DOHH2 (cell line): ENCODE measurements around the gene C1QTNF8.

ENCODE experiments used
- H3F3A ChIP-seq: fragments of 200-600 bp; sonication (generic), shearing (Covaris generic); 2 replicates; pipeline ENCODE4 v1.6.0; 2016; ENCODE audit warnings: antibody characterized with exemption, mild to moderate bottlenecking; ENCODE audit not compliant: control insufficient read depth, insufficient read depth
- H3K27ac ChIP-seq: fragments of 200-600 bp; sonication (generic); 2 replicates; pipeline ENCODE4 v1.5.1; 2014; ENCODE audit warnings: low read depth, mild to moderate bottlenecking, low read length, moderate library complexity
- H3K27me3 ChIP-seq: fragments of 200-600 bp; sonication (generic); 2 replicates; pipeline ENCODE4 v1.6.1; 2014; ENCODE audit warnings: mild to moderate bottlenecking, low read length, mixed read lengths; ENCODE audit not compliant: control insufficient read depth
- H3K36me3 ChIP-seq: fragments of 200-600 bp; sonication (generic); 2 replicates; pipeline ENCODE4 v1.6.1; 2014; ENCODE audit warnings: mild to moderate bottlenecking, low read length, moderate library complexity, mixed read lengths; ENCODE audit not compliant: control insufficient read depth
- H3K4me1 ChIP-seq: fragments of 200-600 bp; sonication (generic); 2 replicates; pipeline ENCODE4 v1.6.1; 2014; ENCODE audit warnings: mild to moderate bottlenecking, low read length, mixed read lengths; ENCODE audit not compliant: control insufficient read depth
- H3K4me2 ChIP-seq: fragments of 200-600 bp; sonication (generic); 2 replicates; pipeline ENCODE4 v1.6.0; 2014; ENCODE audit warnings: mild to moderate bottlenecking, low read length, moderate library complexity
- H3K4me3 ChIP-seq: fragments of 200-600 bp; sonication (generic); 2 replicates; pipeline ENCODE4 v1.5.1; 2014; ENCODE audit warnings: mild to moderate bottlenecking, low read length, mixed read lengths
- H3K79me2 ChIP-seq: fragments of 200-600 bp; sonication (generic); 2 replicates; pipeline ENCODE4 v1.6.1; 2014; ENCODE audit warnings: mild to moderate bottlenecking, low read length, mixed read lengths; ENCODE audit not compliant: control insufficient read depth
- H3K9me2 ChIP-seq: fragments of 200-600 bp; sonication (generic); replicated peaks from 2 replicates; pipeline ENCODE4 v1.6.1; 2014; ENCODE audit warnings: mild to moderate bottlenecking, low read length, mixed read lengths; ENCODE audit not compliant: control insufficient read depth
- H3K9me3 ChIP-seq: fragments of 200-600 bp; sonication (generic); 2 replicates; pipeline ENCODE4 v1.6.1; 2014; ENCODE audit warnings: antibody characterized with exemption, low read length, mixed read lengths; ENCODE audit not compliant: control insufficient read depth, insufficient read depth
- H4K20me1 ChIP-seq: fragments of 200-600 bp; sonication (generic); 2 replicates; pipeline ENCODE4 v1.6.0; 2014; ENCODE audit warnings: low read depth, mild to moderate bottlenecking, antibody characterized with exemption, low read length, moderate library complexity; ENCODE audit not compliant: control insufficient read depth, insufficient read depth
- CTCF ChIP-seq: fragments of 200-600 bp; sonication (generic); IDR thresholded peaks from one replicate; pipeline ENCODE4 v1.5.1; 2014; ENCODE audit warnings: antibody characterized with exemption, mild to moderate bottlenecking, low read depth, low read length; ENCODE audit not compliant: poor library complexity, severe bottlenecking
- EZH2phosphoT487 ChIP-seq: fragments of 200-600 bp; sonication (generic); IDR thresholded peaks from 2 replicates; pipeline ENCODE4 v1.6.1; 2017; ENCODE audit warnings: borderline replicate concordance, mild to moderate bottlenecking, antibody characterized with exemption, low read length, moderate library complexity, mixed read lengths

The C1QTNF8 gene

GRCh38 chr16:1072526-1073261 is 23.4 kb downstream of the C1QTNF8 start, which contains the start of gene SSTR5:
SSTR5 (plus strand) TSS chr16:1072747; CDS start chr16:1078869, 6,122 bp downstream.
- Histone ChIP-seq H3K9me3 (no peaks in the 10 kb centered on the region; the same call in 1 of the 2 replicates), H3K4me2 (no peak within 1 kb of the TSS), H4K20me1 (no peaks in the 10 kb centered on the region)

GRCh38 chr16:1071561-1072225 is 24.4 kb downstream of the C1QTNF8 start:
- no peak overlapping the region for H3K4me2 ChIP-seq

More at GRCh38 chr16:1072526-1073261, 23.4 kb downstream of the C1QTNF8 start, which contains the start of gene SSTR5:
- no peaks in the 10 kb centered on the region for H3K27me3 ChIP-seq
- no peak within 1 kb of the TSS for H3K4me3 ChIP-seq
- no peaks in the 10 kb centered on the region for H3F3A ChIP-seq
- no peaks in the 10 kb centered on the region for H3K36me3 ChIP-seq
- H3K9me2 ChIP-seq: no peaks in the 10 kb centered on the region
- TF ChIP-seq EZH2phosphoT487 (no peak), CTCF (no peak)
- no peak within 1 kb of the TSS for H3K27ac ChIP-seq
- no peaks in the 10 kb centered on the region for H3K4me1 ChIP-seq
- H3K79me2 ChIP-seq: no peaks in the 10 kb centered on the region

GRCh38 chr16:1070864-1071408 is 25.1 kb downstream of the C1QTNF8 start:
- Histone ChIP-seq H3K36me3 (no peaks in the 10 kb centered on the region), H3F3A (no peaks in the 10 kb centered on the region), H4K20me1 (no peaks in the 10 kb centered on the region), H3K9me3 (no peaks in the 10 kb centered on the region; the same call in 1 of the 2 replicates), H3K4me3 (no peak overlapping the region), H3K4me1 (no peaks in the 10 kb centered on the region), H3K27ac (no peak overlapping the region), H3K4me2 (no peak overlapping the region), H3K9me2 (no peaks in the 10 kb centered on the region), H3K27me3 (no peaks in the 10 kb centered on the region), H3K79me2 (no peaks in the 10 kb centered on the region)
- TF ChIP-seq EZH2phosphoT487: no peak
- TF ChIP-seq CTCF: no peak

More at GRCh38 chr16:1071561-1072225, 24.4 kb downstream of the C1QTNF8 start:
- Histone ChIP-seq H3K4me1 (no peaks in the 10 kb centered on the region), H3K9me2 (no peaks in the 10 kb centered on the region), H3K36me3 (no peaks in the 10 kb centered on the region), H4K20me1 (no peaks in the 10 kb centered on the region), H3F3A (no peaks in the 10 kb centered on the region), H3K27ac (no peak overlapping the region), H3K79me2 (no peaks in the 10 kb centered on the region), H3K9me3 (no peaks in the 10 kb centered on the region; the same call in 1 of the 2 replicates), H3K4me3 (no peak overlapping the region), H3K27me3 (no peaks in the 10 kb centered on the region)
- TF ChIP-seq CTCF (no peak), EZH2phosphoT487 (no peak)
